Uterus (tissue), 2 donors: ENCODE results near the gene MS4A18.

Experiments used
- CTCF ChIP-seq, 4 experiments: fragments of 200-600 bp in 2 of 4; fragments of 450-650 bp in 2 of 4; sonication (generic) in 2 of 4; IDR thresholded peaks; one replicate each; pipeline ENCODE4 v1.5.1; 2016 to 2019; ENCODE audit warnings: antibody characterized with exemption in 4 of 4, mild to moderate bottlenecking in 2 of 4, moderate library complexity in 1 of 4
- POLR2A ChIP-seq, 2 donors: fragments of 450-650 bp; IDR thresholded peaks; one replicate each; pipeline ENCODE4 v1.6.1; 2016; ENCODE audit warnings: antibody characterized with exemption in 2 of 2, mild to moderate bottlenecking in 1 of 2, moderate library complexity in 1 of 2

GRCh38 chr11:60717956-60718355, 6.6 kb upstream of the MS4A18 start:
- TF ChIP-seq CTCF (IDR thresholded peaks at IDR 0.05) (no peak), POLR2A (IDR thresholded peaks at IDR 0.05) (no peak)
